OCI-LY7 (cell line): Measurements from ENCODE around the gene NEU2. TPM values are rescaled to one million over a fixed set of nuclear protein-coding genes. Genes with fewer than 3 reads are reported as not detected.
"Not testable (repeated sequence)": the region's sequence is repeated elsewhere in the genome, so short reads cannot be mapped to it uniquely, and the experiment has no call there.

Experiments
- BruUV-seq: library from RNA; stranded (reverse); fragments of 400-500 nt; replicated peaks from 2 replicates; lab custom pipeline; 2021; lab: Mats Ljungman, UMichigan
- CTCF ChIA-PET: fragments of 300-600 bp; sonication (Branson Sonifier 250); formaldehyde crosslinking; loops from one replicate; lab custom pipeline; 2022; ENCODE audit warnings: antibody characterized with exemption; ENCODE audit not compliant: unreplicated experiment; lab: Charles Lee
- POLR2A ChIA-PET: fragments of 300-600 bp; sonication (Branson Sonifier 250); formaldehyde crosslinking; loops from one replicate; lab custom pipeline; 2022; ENCODE audit warnings: antibody characterized with exemption; lab: Charles Lee
- DNase-seq: peaks from one replicate; pipeline ENCODE4 v3.0.0-alpha.2; 2015; ENCODE audit warnings: low spot score
- H2AFZ ChIP-seq: fragments of 200-600 bp; sonication (generic), shearing (Covaris generic); 2 replicates; pipeline ENCODE4 v1.6.1; 2014; ENCODE audit warnings: mild to moderate bottlenecking, antibody characterized with exemption, low read length, moderate library complexity
- H3K27ac ChIP-seq: fragments of 200-600 bp; sonication (generic); 2 replicates; pipeline ENCODE4 v1.5.1; 2014; ENCODE audit warnings: mixed run types, low read depth, mild to moderate bottlenecking, moderate library complexity, low read length, inconsistent platforms; ENCODE audit not compliant: poor library complexity, severe bottlenecking
- H3K36me3 ChIP-seq: fragments of 200-600 bp; sonication (generic); 2 replicates; pipeline ENCODE4 v1.6.1; 2014; ENCODE audit warnings: mild to moderate bottlenecking, antibody characterized with exemption, low read length, moderate library complexity, mixed read lengths; ENCODE audit not compliant: insufficient read depth
- H3K4me1 ChIP-seq: fragments of 200-600 bp; sonication (generic); 2 replicates; pipeline ENCODE4 v1.5.1; 2014; ENCODE audit warnings: mild to moderate bottlenecking, low read length; ENCODE audit not compliant: insufficient read depth, poor library complexity, severe bottlenecking
- H3K4me2 ChIP-seq: fragments of 200-600 bp; sonication (generic); 2 replicates; pipeline ENCODE4 v1.6.1; 2014; ENCODE audit warnings: mild to moderate bottlenecking, low read length
- H3K4me3 ChIP-seq: fragments of 200-600 bp; sonication (generic); 2 replicates; pipeline ENCODE4 v1.5.1; 2014; ENCODE audit warnings: mild to moderate bottlenecking, low read depth, low read length; ENCODE audit not compliant: poor library complexity, severe bottlenecking
- H3K79me2 ChIP-seq: fragments of 200-600 bp; sonication (generic); 2 replicates; pipeline ENCODE4 v1.6.1; 2016; ENCODE audit warnings: low read depth, mild to moderate bottlenecking, low read length, moderate library complexity, mixed read lengths; ENCODE audit not compliant: insufficient read depth
- H3K9me2 ChIP-seq: fragments of 200-600 bp; sonication (generic); 2 replicates; pipeline ENCODE4 v1.6.1; 2016; ENCODE audit warnings: mild to moderate bottlenecking, low read length, mixed read lengths; ENCODE audit not compliant: insufficient read depth
- H3K9me3 ChIP-seq: fragments of 200-600 bp; sonication (generic); 2 replicates; pipeline ENCODE4 v1.6.1; 2014; ENCODE audit warnings: mild to moderate bottlenecking, mixed run types, low read length, mixed read lengths
- H4K20me1 ChIP-seq: fragments of 200-600 bp; sonication (generic); 2 replicates; pipeline ENCODE4 v1.6.1; 2014; ENCODE audit warnings: mild to moderate bottlenecking, antibody characterized with exemption, low read length, moderate library complexity, mixed read lengths; ENCODE audit not compliant: insufficient read depth
- CTCF ChIP-seq: fragments of 200-600 bp; sonication (generic); conservative IDR thresholded peaks from 2 replicates; pipeline ENCODE4 v1.5.1; 2014; ENCODE audit warnings: mild to moderate bottlenecking, antibody characterized with exemption, low read length, moderate library complexity, mixed read lengths
- EZH2phosphoT487 ChIP-seq: fragments of 200-600 bp; sonication (generic); IDR thresholded peaks from 2 replicates; pipeline ENCODE4 v1.6.1; 2018; ENCODE audit warnings: low read depth, borderline replicate concordance, mild to moderate bottlenecking, mixed run types, antibody characterized with exemption, low read length, moderate library complexity, mixed read lengths
- intact Hi-C: fragments of 100-400 bp; cut with micrococcal nuclease; formaldehyde crosslinking; loops from one replicate; pipeline ENCODE4 v1.10.0; 2022; ENCODE audit not compliant: unreplicated experiment
- total RNA-seq, 2 experiments: library from RNA; depleted of rRNA in 1 of 2; stranded (reverse); fragments of >200 nt in 1 of 2; shearing (Covaris generic) in 1 of 2; gene quantifications; 2 replicates each; pipeline ENCODE4 v1.2.3, GENCODE V29; 2014 to 2022

Gene NEU2
- total RNA-seq, 2 experiments from 2014 or later: not detected

- ChIA-PET CTCF (no interaction called here), POLR2A (no interaction called here)
- H3K4me3 ChIP-seq: no peak overlapping the region
- no peaks in the 10 kb centered on the region for H3K9me2 ChIP-seq
- no TSS peak for BruUV-seq
- intact Hi-C loops: no loop called here
- no peak overlapping the region for H2AFZ ChIP-seq
- H3K36me3 ChIP-seq: no peaks in the 10 kb centered on the region
- no peak overlapping the region for H3K27ac ChIP-seq
- H3K9me3 ChIP-seq: no peaks in the 10 kb centered on the region
- no peaks in the 10 kb centered on the region for H3K4me1 ChIP-seq
- no peak overlapping the region for H3K4me2 ChIP-seq
- H4K20me1 ChIP-seq: no peaks in the 10 kb centered on the region
- TF ChIP-seq CTCF (no peak), EZH2phosphoT487 (no peak)
- no peaks in the 10 kb centered on the region for H3K79me2 ChIP-seq
- DNase-seq: no peak
These were observed 17.3 kb upstream of the NEU2 start for GRCh38 chr2:233015019-233015645.

GRCh38 chr2:233017947-233018346, 14.5 kb upstream of the NEU2 start:
- no peak for DNase-seq
- Histone ChIP-seq H3K4me1 (no peaks in the 10 kb centered on the region), H3K9me2 (no peaks in the 10 kb centered on the region), H4K20me1 (no peaks in the 10 kb centered on the region), H3K4me3 (no peak overlapping the region), H2AFZ (no peak overlapping the region), H3K79me2 (no peaks in the 10 kb centered on the region), H3K4me2 (no peak overlapping the region), H3K27ac (no peak overlapping the region), H3K9me3 (no peaks in the 10 kb centered on the region), H3K36me3 (no peaks in the 10 kb centered on the region)
- CTCF ChIA-PET: no interaction called here
- BruUV-seq: no TSS peak
- POLR2A ChIA-PET: interaction anchor here (0.7 kb wide), 1 partner anchor 35 kb away, joined by 3 read pairs; no protein-coding TSS in a partner anchor
- intact Hi-C loops: no loop called here
- TF ChIP-seq CTCF (no peak), EZH2phosphoT487 (no peak)

GRCh38 chr2:233019610-233020009, 12.9 kb upstream of the NEU2 start:
- H3K9me3 ChIP-seq, H2AFZ ChIP-seq, CTCF ChIA-PET: not testable (repeated sequence)

More at GRCh38 chr2:233019610-233020009, 12.9 kb upstream of the NEU2 start:
- H3K4me3 ChIP-seq, BruUV-seq, POLR2A ChIA-PET, H3K9me2 ChIP-seq, H3K4me1 ChIP-seq, H3K4me2 ChIP-seq, H3K27ac ChIP-seq, H3K36me3 ChIP-seq, H4K20me1 ChIP-seq, intact Hi-C loops, H3K79me2 ChIP-seq, DNase-seq: not testable (repeated sequence)
